Measurements from ENCODE around the gene BMP8A. TPM values are rescaled to one million over a fixed set of nuclear protein-coding genes. Genes with fewer than 3 reads are reported as not detected.
"Not testable (repeated sequence)": the region's sequence is repeated elsewhere in the genome, so short reads cannot be mapped to it uniquely, and the experiment has no call there.

Gene BMP8A
- polyA plus RNA-seq, 1 donor, result 0.94 TPM

GRCh38 chr1:39505289-39505688 is 13.9 kb downstream of the BMP8A start:
- no peak for DNase-seq (ENCODE audit: low read depth)

- DNase-seq (ENCODE audit: low read depth), result no peak
Measured at GRCh38 chr1:39507230-39507928, 15.9 kb downstream of the BMP8A start.

GRCh38 chr1:39508266-39508665 is 16.8 kb downstream of the BMP8A start:
- DNase-seq (ENCODE audit: low read depth), result no peak

GRCh38 chr1:39508857-39509305 is 17.4 kb downstream of the BMP8A start:
- DNase-seq (ENCODE audit: low read depth), result no peak

GRCh38 chr1:39509360-39510009 is 18.0 kb downstream of the BMP8A start:
- DNase-seq (ENCODE audit: low read depth), result no peak

GRCh38 chr1:39510570-39511186 is 19.2 kb downstream of the BMP8A start:
- not testable (repeated sequence) for DNase-seq (ENCODE audit: low read depth)

- not testable (repeated sequence) for DNase-seq (ENCODE audit: low read depth)
Measured at GRCh38 chr1:39511477-39511876, 20.0 kb downstream of the BMP8A start.

GRCh38 chr1:39512234-39512847 is 20.9 kb downstream of the BMP8A start:
- DNase-seq (ENCODE audit: low read depth), result not testable (repeated sequence)

- DNase-seq (ENCODE audit: low read depth), result not testable (repeated sequence)
Measured at GRCh38 chr1:39514710-39515124, 23.3 kb downstream of the BMP8A start.

- not testable (repeated sequence) for DNase-seq (ENCODE audit: low read depth)
Measured at GRCh38 chr1:39515131-39516086, 24.0 kb downstream of the BMP8A start.

GRCh38 chr1:39516841-39517240 is 25.4 kb downstream of the BMP8A start:
- DNase-seq (ENCODE audit: low read depth), result not testable (repeated sequence)

GRCh38 chr1:39517936-39518335 is 26.5 kb downstream of the BMP8A start:
- not testable (repeated sequence) for DNase-seq (ENCODE audit: low read depth)

GRCh38 chr1:39519376-39519775 is 27.9 kb downstream of the BMP8A start:
- DNase-seq (ENCODE audit: low read depth), result not testable (repeated sequence)

GRCh38 chr1:39522221-39522620 is 30.8 kb downstream of the BMP8A start:
- not testable (repeated sequence) for DNase-seq (ENCODE audit: low read depth)

- no peak for DNase-seq (ENCODE audit: low read depth)
Measured at GRCh38 chr1:39522661-39523567, 31.5 kb downstream of the BMP8A start.

- no peak for DNase-seq (ENCODE audit: low read depth)
Measured at GRCh38 chr1:39524171-39524570, 32.7 kb downstream of the BMP8A start.

- DNase-seq (ENCODE audit: low read depth), result no peak
Measured at GRCh38 chr1:39524591-39525365, 33.3 kb downstream of the BMP8A start.

- no peak for DNase-seq (ENCODE audit: low read depth)
Measured at GRCh38 chr1:39525366-39526165, 34.1 kb downstream of the BMP8A start.
